HCT116 (cell line): ENCODE results near the gene PSMD3. TPM values are rescaled to one million over a fixed set of nuclear protein-coding genes. Genes with fewer than 3 reads are reported as not detected.

ENCODE experiments used
- ATAC-seq: fragments of 200-7000 bp; cut with Tn5 transposase; 2 replicates; pipeline ENCODE4 v1.9.1; 2020; ENCODE audit warnings: mild to moderate bottlenecking, moderate library complexity
- BruUV-seq: library from RNA; stranded (reverse); fragments of 400-500 nt; replicated peaks from 2 replicates; lab custom pipeline; 2021; lab: Mats Ljungman, UMichigan
- CTCF ChIA-PET: fragments of 300-600 bp; sonication (Branson Sonifier 250); formaldehyde crosslinking; loops from one replicate; lab custom pipeline; 2021; ENCODE audit warnings: antibody characterized with exemption; lab: Charles Lee
- POLR2A ChIA-PET: fragments of 300-600, 350-600 bp; sonication (Branson Sonifier 250); formaldehyde crosslinking; loops from one replicate; lab custom pipeline; 2021; ENCODE audit warnings: antibody characterized with exemption; lab: Charles Lee
- RAD21 ChIA-PET, 2 experiments: fragments of 300-600 bp; sonication (Branson Sonifier 250); formaldehyde crosslinking; loops; one replicate each; lab custom pipeline; 2023; ENCODE audit warnings: low total read pairs in 2 of 2; ENCODE audit not compliant: uncharacterized antibody in 2 of 2, unreplicated experiment in 2 of 2, low non-redundant PET in 1 of 2; lab: Charles Lee
- DNase-seq: peaks from one replicate; pipeline ENCODE4 v3.0.0-alpha.2; 2010; ENCODE audit warnings: low read depth, low spot score
- H2AFZ ChIP-seq: fragments of 200-600 bp; shearing (Covaris generic), sonication (generic); 2 replicates; pipeline ENCODE4 v1.6.1; 2017; ENCODE audit warnings: low read depth, mixed run types, mixed read lengths, antibody characterized with exemption, low read length; ENCODE audit not compliant: poor library complexity, severe bottlenecking
- H3K27ac ChIP-seq: 2 replicates; pipeline ENCODE4 v1.5.1; 2012; ENCODE audit warnings: low read depth, low read length
- H3K27me3 ChIP-seq: fragments of 200-600 bp; sonication (generic); 2 replicates; pipeline ENCODE4 v1.6.1; 2016; ENCODE audit warnings: mixed run types, low read length, mixed read lengths; ENCODE audit not compliant: insufficient read depth
- H3K36me3 ChIP-seq, 2 experiments: fragments of 200-500 bp in 1 of 2; fragments of 200-600 bp in 1 of 2; sonication (Bioruptor generic) in 1 of 2; sonication (generic) in 1 of 2; 2 replicates each; pipeline versions ENCODE4 v1.5.1 to v1.6.1; 2014 to 2016; ENCODE audit warnings: low read length in 2 of 2, inconsistent platforms in 1 of 2, mixed read lengths in 1 of 2, mixed run types in 1 of 2; ENCODE audit not compliant: insufficient read depth in 2 of 2, control insufficient read depth in 1 of 2
- H3K4me1 ChIP-seq, 2 experiments: fragments of 200-600 bp in 1 of 2; sonication (generic) in 1 of 2; 2 replicates each; pipeline versions ENCODE4 v1.5.1 to v1.6.1; 2012 to 2017; ENCODE audit warnings: low read length in 2 of 2, inconsistent platforms in 1 of 2, mild to moderate bottlenecking in 1 of 2, mixed read lengths in 1 of 2, mixed run types in 1 of 2, moderate library complexity in 1 of 2; ENCODE audit not compliant: insufficient read depth in 2 of 2, control insufficient read depth in 1 of 2
- H3K4me2 ChIP-seq: fragments of 200-600 bp; sonication (generic); 2 replicates; pipeline ENCODE4 v1.6.1; 2017; ENCODE audit warnings: mixed run types, low read length, mixed read lengths
- H3K4me3 ChIP-seq, 2 experiments: fragments of 200-600 bp in 1 of 2; sonication (generic) in 1 of 2; replicated peaks in 1 of 2; 2 replicates each; pipeline ENCODE4 v1.5.1; 2011 to 2016; ENCODE audit warnings: low read length in 2 of 2, control low read depth in 1 of 2, low read depth in 1 of 2, mild to moderate bottlenecking in 1 of 2, mixed read lengths in 1 of 2, mixed run types in 1 of 2
- H3K79me2 ChIP-seq: fragments of 200-600 bp; sonication (generic); 2 replicates; pipeline ENCODE4 v1.6.1; 2017; ENCODE audit warnings: mild to moderate bottlenecking, mixed run types, low read length, moderate library complexity, mixed read lengths; ENCODE audit not compliant: insufficient read depth
- H3K9ac ChIP-seq: fragments of 200-600 bp; sonication (generic); 2 replicates; pipeline ENCODE4 v1.6.1; 2016; ENCODE audit warnings: low read length, mixed read lengths
- H3K9me2 ChIP-seq: fragments of 200-600 bp; sonication (generic), shearing (Covaris generic); 2 replicates; pipeline ENCODE4 v1.6.1; 2017; ENCODE audit warnings: mixed run types, mild to moderate bottlenecking, moderate library complexity; ENCODE audit not compliant: insufficient read depth
- H3K9me3 ChIP-seq, 2 experiments: fragments of 200-500 bp in 1 of 2; fragments of 200-600 bp in 1 of 2; sonication (Bioruptor generic) in 1 of 2; sonication (generic) in 1 of 2; 2 replicates each; pipeline ENCODE4 v1.6.1; 2014 to 2017; ENCODE audit warnings: low read length in 2 of 2, mixed read lengths in 2 of 2, inconsistent platforms in 1 of 2, low read depth in 1 of 2, mild to moderate bottlenecking in 1 of 2, mixed run types in 1 of 2, moderate library complexity in 1 of 2; ENCODE audit not compliant: control insufficient read depth in 1 of 2, insufficient read depth in 1 of 2
- H4K20me1 ChIP-seq: fragments of 200-600 bp; sonication (generic), shearing (Covaris generic); 2 replicates; pipeline ENCODE4 v1.6.1; 2017; ENCODE audit warnings: mixed run types, mild to moderate bottlenecking, moderate library complexity; ENCODE audit not compliant: insufficient read depth
- CEBPB ChIP-seq: IDR thresholded peaks from 2 replicates; pipeline ENCODE4 v1.6.1; 2012; ENCODE audit warnings: low read depth
- FOSL1 ChIP-seq: IDR thresholded peaks from 2 replicates; pipeline ENCODE4 v1.6.1; 2012; ENCODE audit warnings: low read depth
- POLR2AphosphoS5 ChIP-seq: IDR thresholded peaks from 2 replicates; pipeline ENCODE4 v1.6.1; 2011; ENCODE audit warnings: mild to moderate bottlenecking, low read depth, low read length, moderate library complexity
- TCF7L2 ChIP-seq: IDR thresholded peaks from 2 replicates; pipeline ENCODE4 v1.7.0; 2011; ENCODE audit warnings: borderline replicate concordance, inconsistent platforms; ENCODE audit not compliant: insufficient read depth, insufficient read length; ENCODE audit errors: extremely low read depth
- YY1 ChIP-seq: IDR thresholded peaks from 2 replicates; pipeline ENCODE4 v1.6.1; 2011; ENCODE audit warnings: low read length, low read depth, moderate library complexity, mild to moderate bottlenecking; ENCODE audit not compliant: insufficient replicate concordance; ENCODE audit errors: extremely low read depth
- intact Hi-C: fragments of 100-400 bp; cut with micrococcal nuclease; formaldehyde crosslinking; loops from 2 replicates; pipeline ENCODE4 v1.10.0; 2022
- total RNA-seq: library from RNA; stranded (reverse); gene quantifications from one replicate; pipeline ENCODE4 v1.2.1, GENCODE V29; 2021; ENCODE audit not compliant: unreplicated experiment
- TF ChIP-seq, protein P1 (sequence below): IDR thresholded peaks from 2 replicates; pipeline ENCODE4 v1.6.1; 2012

The PSMD3 gene
- total RNA-seq, 1 experiment from 2014 or later: 152 TPM

- RAD21 ChIA-PET: interaction anchor here in 1 of 2 experiments (0.6 to 0.7 kb wide), 2 partner anchors 188 to 330 kb away, joined by 3 to 5 read pairs; partner anchors contain the start of gene CASC3
- H3K27me3 ChIP-seq: no peaks in the 10 kb centered on the region
- TF ChIP-seq CEBPB (no peak), POLR2AphosphoS5 (no peak), FOSL1 (no peak), YY1 (no peak), TCF7L2 (no peak)
- TF ChIP-seq, protein P1, sequence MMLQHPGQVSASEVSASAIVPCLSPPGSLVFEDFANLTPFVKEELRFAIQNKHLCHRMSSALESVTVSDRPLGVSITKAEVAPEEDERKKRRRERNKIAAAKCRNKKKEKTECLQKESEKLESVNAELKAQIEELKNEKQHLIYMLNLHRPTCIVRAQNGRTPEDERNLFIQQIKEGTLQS: no peak
- H3K4me2 ChIP-seq: peak overlapping the region; percentile 89
- no peaks in the 10 kb centered on the region for H3K79me2 ChIP-seq
- POLR2A ChIA-PET: no interaction called here
- intact Hi-C loops: loop anchor here (10.0 kb wide), 1 partner anchor 217 kb away; the partner anchor contains the start of genes GRB7 and MIEN1
- ATAC-seq: no peak; the same call in 1 of the 2 replicates
- CTCF ChIA-PET: interaction anchor here (0.6 kb wide), 2 partner anchors 318 to 345 kb away, joined by 3 to 4 read pairs; no protein-coding TSS in a partner anchor
- no peak overlapping the region for H2AFZ ChIP-seq
- H3K4me3 ChIP-seq: peak overlapping the region; percentile 36 to 55
- no peaks in the 10 kb centered on the region for H3K9me3 ChIP-seq
- H4K20me1 ChIP-seq: no peaks in the 10 kb centered on the region
- BruUV-seq: no TSS peak
- no peak for DNase-seq
- H3K9ac ChIP-seq: peak overlapping the region; percentile 49
- H3K36me3 ChIP-seq: no peaks in the 10 kb centered on the region
- H3K4me1 ChIP-seq: peaks cover 13 to 21% of the 10 kb centered on the region in 2 experiments
- no peaks in the 10 kb centered on the region for H3K9me2 ChIP-seq
- H3K27ac ChIP-seq: peak overlapping the region; percentile 48; the same call in 1 of the 2 replicates
These were observed 28.5 kb upstream of the PSMD3 start for GRCh38 chr17:39951924-39952679.
